CD4-positive, alpha-beta T cell treated with Interleukin-10 for 1 hour (primary cell): ENCODE measurements around the gene TYSND1.
A peak's percentile ranks its signal among the peaks of the same experiment; 100 is the strongest.
"Not testable (repeated sequence)": the region's sequence is repeated elsewhere in the genome, so short reads cannot be mapped to it uniquely, and the experiment has no call there.

ENCODE experiments used
- DNase-seq: peaks from one replicate; pipeline ENCODE4 v3.0.0-alpha.2; 2020

The TYSND1 gene

GRCh38 chr10:70131560-70131937, 15.0 kb downstream of the TYSND1 start:
- DNase-seq = no peak

GRCh38 chr10:70130878-70131559, 15.5 kb downstream of the TYSND1 start:
- DNase-seq = no peak

- DNase-seq = no peak
Measured at GRCh38 chr10:70126700-70127395, 19.7 kb downstream of the TYSND1 start.

- no peak for DNase-seq
Measured at GRCh38 chr10:70125918-70126552, 20.5 kb downstream of the TYSND1 start.

- no peak for DNase-seq
Measured at GRCh38 chr10:70124918-70125317, 21.6 kb downstream of the TYSND1 start.

GRCh38 chr10:70124415-70124814, 22.1 kb downstream of the TYSND1 start:
- DNase-seq = no peak

- DNase-seq = no peak
Measured at GRCh38 chr10:70123817-70124216, 22.7 kb downstream of the TYSND1 start.

- DNase-seq = not testable (repeated sequence)
Measured at GRCh38 chr10:70123166-70123565, 23.3 kb downstream of the TYSND1 start.

- no peak for DNase-seq
Measured at GRCh38 chr10:70122742-70123141, 23.8 kb downstream of the TYSND1 start.

- DNase-seq = no peak
Measured at GRCh38 chr10:70121281-70121949, 25.1 kb downstream of the TYSND1 start.

- DNase-seq = no peak
Measured at GRCh38 chr10:70120417-70120816, 26.1 kb downstream of the TYSND1 start.

- DNase-seq = no peak
Measured at GRCh38 chr10:70119623-70120022, 26.9 kb downstream of the TYSND1 start.

- DNase-seq = no peak
Measured at GRCh38 chr10:70119197-70119596, 27.3 kb downstream of the TYSND1 start.

GRCh38 chr10:70118196-70118595, 28.3 kb downstream of the TYSND1 start:
- DNase-seq = no peak

GRCh38 chr10:70117646-70118045, 28.9 kb downstream of the TYSND1 start:
- no peak for DNase-seq

GRCh38 chr10:70115948-70116682, 30.4 kb downstream of the TYSND1 start:
- peak; percentile 67 for DNase-seq

GRCh38 chr10:70114902-70115301, 31.6 kb downstream of the TYSND1 start:
- DNase-seq = no peak

GRCh38 chr10:70112071-70112470, 34.4 kb downstream of the TYSND1 start:
- no peak for DNase-seq

- DNase-seq = no peak
Measured at GRCh38 chr10:70111496-70111895, 35.0 kb downstream of the TYSND1 start.

- no peak for DNase-seq
Measured at GRCh38 chr10:70109064-70109729, 37.3 kb downstream of the TYSND1 start.

- no peak for DNase-seq
Measured at GRCh38 chr10:70106958-70107791, 39.3 kb downstream of the TYSND1 start.
